RPMI8226 (cell line): ENCODE measurements around the gene MYO6.
A peak's percentile ranks its signal among the peaks of the same experiment; 100 is the strongest.

Experiments
- DNase-seq: peaks from one replicate; pipeline ENCODE4 v3.0.0-alpha.2; 2015

MYO6 gene

GRCh38 chr6:75830959-75831885 lies 82.2 kb downstream of the MYO6 start:
- DNase-seq: no peak

GRCh38 chr6:75834447-75834846 lies 85.4 kb downstream of the MYO6 start:
- no peak for DNase-seq

GRCh38 chr6:75842191-75842590 lies 93.2 kb downstream of the MYO6 start:
- no peak for DNase-seq

- no peak for DNase-seq
Observed at GRCh38 chr6:75842732-75843131, 93.7 kb downstream of the MYO6 start.

- no peak for DNase-seq
Observed at GRCh38 chr6:75843396-75843795, 94.4 kb downstream of the MYO6 start.

GRCh38 chr6:75848274-75848673 lies 99.2 kb downstream of the MYO6 start:
- DNase-seq: no peak

GRCh38 chr6:75849329-75850025 lies 100.4 kb downstream of the MYO6 start:
- DNase-seq: no peak

GRCh38 chr6:75850026-75850833 lies 101.2 kb downstream of the MYO6 start:
- DNase-seq: no peak

- no peak for DNase-seq
Observed at GRCh38 chr6:75852721-75853120, 103.7 kb downstream of the MYO6 start.

- DNase-seq: no peak
Observed at GRCh38 chr6:75853806-75854205, 104.8 kb downstream of the MYO6 start.

- DNase-seq: peak; percentile 66
Observed at GRCh38 chr6:75855052-75855451, 106.0 kb downstream of the MYO6 start.

GRCh38 chr6:75856902-75857301 lies 107.9 kb downstream of the MYO6 start:
- DNase-seq: no peak

- DNase-seq: no peak
Observed at GRCh38 chr6:75863001-75863400, 114.0 kb downstream of the MYO6 start.

- no peak for DNase-seq
Observed at GRCh38 chr6:75863784-75864183, 114.7 kb downstream of the MYO6 start.

GRCh38 chr6:75864446-75864845 lies 115.4 kb downstream of the MYO6 start:
- no peak for DNase-seq

- DNase-seq: no peak
Observed at GRCh38 chr6:75870389-75870788, 121.3 kb downstream of the MYO6 start.

GRCh38 chr6:75874224-75874623 lies 125.2 kb downstream of the MYO6 start:
- DNase-seq: no peak

- no peak for DNase-seq
Observed at GRCh38 chr6:75876152-75876551, 127.1 kb downstream of the MYO6 start.

- no peak for DNase-seq
Observed at GRCh38 chr6:75880305-75880704, 131.3 kb downstream of the MYO6 start.

- no peak for DNase-seq
Observed at GRCh38 chr6:75882734-75883133, 133.7 kb downstream of the MYO6 start.

GRCh38 chr6:75884822-75885221 lies 135.8 kb downstream of the MYO6 start:
- DNase-seq: no peak

- DNase-seq: no peak
Observed at GRCh38 chr6:75892384-75892783, 143.3 kb downstream of the MYO6 start.

GRCh38 chr6:75893058-75893775 lies 144.2 kb downstream of the MYO6 start:
- peak; percentile 68 for DNase-seq
